ENCODE results near the gene KIAA1549. TPM values are rescaled to one million over a fixed set of nuclear protein-coding genes. Genes with fewer than 3 reads are reported as not detected.

The KIAA1549 gene
- total and polyA plus RNA-seq, 9 of the 15 experiments (the other 6 are each of a cell fraction or from before 2014, with no cell fraction given): 0.01 to 0.29 (median 0.07) TPM

DNA sequence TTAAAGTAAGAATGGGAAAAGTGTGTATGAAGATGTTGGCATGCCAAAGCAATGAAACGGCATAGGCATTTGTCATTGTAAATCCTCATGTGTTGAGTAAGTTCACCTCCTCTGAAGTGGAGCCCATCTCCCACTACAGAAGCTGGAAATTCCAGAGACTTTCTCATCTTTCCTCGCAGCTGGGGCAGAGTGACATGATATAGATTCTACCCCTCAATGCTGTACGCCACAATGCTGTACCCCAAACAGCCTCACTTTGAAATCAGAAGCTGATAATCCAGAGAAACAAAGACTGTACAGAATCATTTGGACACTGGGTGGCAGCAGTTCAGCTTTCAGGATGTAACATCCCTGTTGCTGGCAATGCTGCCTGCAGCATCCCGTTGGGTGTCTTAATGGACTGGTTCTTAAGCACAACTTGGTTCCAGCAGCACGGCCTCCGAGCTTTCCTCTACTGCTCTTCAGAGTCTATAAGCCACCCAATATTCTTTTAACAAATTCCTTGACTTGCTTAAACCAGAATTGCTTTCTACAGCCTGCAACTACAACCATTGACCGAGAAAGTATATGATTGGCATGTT lies 35.8 kb upstream of the KIAA1549 start (continued):
- peak in 1 of 2 experiments; percentile 84; a peak in 2 of 4 replicates for TF ChIP-seq RCOR1 (IDR thresholded peaks at IDR 0.05; ENCODE audit: borderline replicate concordance in 1 of 2, low read depth in 2 of 2, low read length in 2 of 2)
- TF ChIP-seq FOSL1 (tag; conservative IDR thresholded peaks at IDR 0.05): no peak
- no peak for TF ChIP-seq ZNF184 (CRISPR knock-in tag; IDR thresholded peaks at IDR 0.05)
- TF ChIP-seq BHLHE40 (IDR thresholded peaks at IDR 0.05; ENCODE audit: low read length): no peak
- no peak; a peak in 1 of 4 replicates for TF ChIP-seq MAZ (CRISPR knock-in tag; conservative IDR thresholded peaks at IDR 0.05 in 1 of 2, IDR thresholded peaks at IDR 0.05 in 1 of 2)
- TF ChIP-seq TRIM24 (IDR thresholded peaks at IDR 0.05): no peak
- no peak for TF ChIP-seq SREBF2 (CRISPR knock-in tag; IDR thresholded peaks at IDR 0.05)
- no peak for TF ChIP-seq NCOA2 (IDR thresholded peaks at IDR 0.05; ENCODE audit: partially characterized antibody in 2 of 2)
- TF ChIP-seq, protein P1, sequence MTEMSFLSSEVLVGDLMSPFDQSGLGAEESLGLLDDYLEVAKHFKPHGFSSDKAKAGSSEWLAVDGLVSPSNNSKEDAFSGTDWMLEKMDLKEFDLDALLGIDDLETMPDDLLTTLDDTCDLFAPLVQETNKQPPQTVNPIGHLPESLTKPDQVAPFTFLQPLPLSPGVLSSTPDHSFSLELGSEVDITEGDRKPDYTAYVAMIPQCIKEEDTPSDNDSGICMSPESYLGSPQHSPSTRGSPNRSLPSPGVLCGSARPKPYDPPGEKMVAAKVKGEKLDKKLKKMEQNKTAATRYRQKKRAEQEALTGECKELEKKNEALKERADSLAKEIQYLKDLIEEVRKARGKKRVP (CRISPR knock-in tag; IDR thresholded peaks at IDR 0.05): peak; percentile 42; the same call in 1 of the 2 replicates
- TF ChIP-seq, protein P2, sequence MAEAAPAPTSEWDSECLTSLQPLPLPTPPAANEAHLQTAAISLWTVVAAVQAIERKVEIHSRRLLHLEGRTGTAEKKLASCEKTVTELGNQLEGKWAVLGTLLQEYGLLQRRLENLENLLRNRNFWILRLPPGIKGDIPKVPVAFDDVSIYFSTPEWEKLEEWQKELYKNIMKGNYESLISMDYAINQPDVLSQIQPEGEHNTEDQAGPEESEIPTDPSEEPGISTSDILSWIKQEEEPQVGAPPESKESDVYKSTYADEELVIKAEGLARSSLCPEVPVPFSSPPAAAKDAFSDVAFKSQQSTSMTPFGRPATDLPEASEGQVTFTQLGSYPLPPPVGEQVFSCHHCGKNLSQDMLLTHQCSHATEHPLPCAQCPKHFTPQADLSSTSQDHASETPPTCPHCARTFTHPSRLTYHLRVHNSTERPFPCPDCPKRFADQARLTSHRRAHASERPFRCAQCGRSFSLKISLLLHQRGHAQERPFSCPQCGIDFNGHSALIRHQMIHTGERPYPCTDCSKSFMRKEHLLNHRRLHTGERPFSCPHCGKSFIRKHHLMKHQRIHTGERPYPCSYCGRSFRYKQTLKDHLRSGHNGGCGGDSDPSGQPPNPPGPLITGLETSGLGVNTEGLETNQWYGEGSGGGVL (CRISPR knock-in tag; IDR thresholded peaks at IDR 0.05): no peak
- no peak for TF ChIP-seq ESRRA (IDR thresholded peaks at IDR 0.05; ENCODE audit: borderline replicate concordance, low read depth)
- no peak for TF ChIP-seq ERF (CRISPR knock-in tag; IDR thresholded peaks at IDR 0.05)
- no peak for TF ChIP-seq E2F5 (CRISPR knock-in tag; IDR thresholded peaks at IDR 0.05)
- no peak for TF ChIP-seq ZKSCAN1 (IDR thresholded peaks at IDR 0.05; ENCODE audit: low read depth, low read length)
- TF ChIP-seq TAF15 (IDR thresholded peaks at IDR 0.05; ENCODE audit: low read depth, low read length): no peak
- no peak for TF ChIP-seq ZNF512 (tag; IDR thresholded peaks at IDR 0.05)
- TF ChIP-seq SAFB2 (IDR thresholded peaks at IDR 0.05; ENCODE audit: borderline replicate concordance, low read depth, low read length, severe bottlenecking): no peak
- TF ChIP-seq, protein P3, sequence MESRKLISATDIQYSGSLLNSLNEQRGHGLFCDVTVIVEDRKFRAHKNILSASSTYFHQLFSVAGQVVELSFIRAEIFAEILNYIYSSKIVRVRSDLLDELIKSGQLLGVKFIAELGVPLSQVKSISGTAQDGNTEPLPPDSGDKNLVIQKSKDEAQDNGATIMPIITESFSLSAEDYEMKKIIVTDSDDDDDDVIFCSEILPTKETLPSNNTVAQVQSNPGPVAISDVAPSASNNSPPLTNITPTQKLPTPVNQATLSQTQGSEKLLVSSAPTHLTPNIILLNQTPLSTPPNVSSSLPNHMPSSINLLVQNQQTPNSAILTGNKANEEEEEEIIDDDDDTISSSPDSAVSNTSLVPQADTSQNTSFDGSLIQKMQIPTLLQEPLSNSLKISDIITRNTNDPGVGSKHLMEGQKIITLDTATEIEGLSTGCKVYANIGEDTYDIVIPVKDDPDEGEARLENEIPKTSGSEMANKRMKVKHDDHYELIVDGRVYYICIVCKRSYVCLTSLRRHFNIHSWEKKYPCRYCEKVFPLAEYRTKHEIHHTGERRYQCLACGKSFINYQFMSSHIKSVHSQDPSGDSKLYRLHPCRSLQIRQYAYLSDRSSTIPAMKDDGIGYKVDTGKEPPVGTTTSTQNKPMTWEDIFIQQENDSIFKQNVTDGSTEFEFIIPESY (CRISPR knock-in tag; IDR thresholded peaks at IDR 0.05): no peak
- TF ChIP-seq, protein P4, sequence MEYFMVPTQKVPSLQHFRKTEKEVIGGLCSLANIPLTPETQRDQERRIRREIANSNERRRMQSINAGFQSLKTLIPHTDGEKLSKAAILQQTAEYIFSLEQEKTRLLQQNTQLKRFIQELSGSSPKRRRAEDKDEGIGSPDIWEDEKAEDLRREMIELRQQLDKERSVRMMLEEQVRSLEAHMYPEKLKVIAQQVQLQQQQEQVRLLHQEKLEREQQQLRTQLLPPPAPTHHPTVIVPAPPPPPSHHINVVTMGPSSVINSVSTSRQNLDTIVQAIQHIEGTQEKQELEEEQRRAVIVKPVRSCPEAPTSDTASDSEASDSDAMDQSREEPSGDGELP (CRISPR knock-in tag; IDR thresholded peaks at IDR 0.05; ENCODE audit: borderline replicate concordance): no peak
